Nephron (organoid): ENCODE results near the gene FAM89A.

ENCODE experiments used
- H3K27ac Mint-ChIP-seq, 3 experiments: 2 replicates each; pipeline ENCODE4 v1.8.0; 2020; ENCODE audit warnings: mixed read lengths in 3 of 3, mild to moderate bottlenecking in 2 of 3, moderate library complexity in 1 of 3
- H3K27me3 Mint-ChIP-seq: 2 replicates; pipeline ENCODE4 v1.8.0; 2021; ENCODE audit warnings: low read depth, mild to moderate bottlenecking, moderate library complexity, mixed read lengths
- H3K36me3 Mint-ChIP-seq: 2 replicates; pipeline ENCODE4 v1.8.0; 2020; ENCODE audit warnings: low read depth, mixed read lengths
- H3K4me1 Mint-ChIP-seq: 2 replicates; pipeline ENCODE4 v1.8.0; 2020; ENCODE audit warnings: mixed read lengths
- H3K4me3 Mint-ChIP-seq, 3 experiments: 2 replicates each; pipeline ENCODE4 v1.8.0; 2020; ENCODE audit warnings: mild to moderate bottlenecking in 3 of 3, mixed read lengths in 3 of 3, moderate library complexity in 2 of 3
- H3K9me3 Mint-ChIP-seq: 2 replicates; pipeline ENCODE4 v1.8.0; 2020; ENCODE audit warnings: mixed read lengths
- CTCF ChIP-seq, 3 experiments: fragments of 200-600 bp; sonication (generic); IDR thresholded peaks; one replicate each; pipeline ENCODE4 v1.5.0; 2021; ENCODE audit warnings: antibody characterized with exemption in 3 of 3; ENCODE audit not compliant: unreplicated experiment in 3 of 3

The FAM89A gene

GRCh38 chr1:230979389-230979716, 60.7 kb downstream of the FAM89A start:
- peak overlapping the region; percentile 20 to 82 (median 79) for H3K27ac Mint-ChIP-seq
- H3K4me1 Mint-ChIP-seq, result peaks cover 37% of the 10 kb centered on the region
- no peak overlapping the region for H3K4me3 Mint-ChIP-seq
- H3K9me3 Mint-ChIP-seq, result no peaks in the 10 kb centered on the region
- no peaks in the 10 kb centered on the region for H3K27me3 Mint-ChIP-seq
- H3K36me3 Mint-ChIP-seq, result no peaks in the 10 kb centered on the region
- TF ChIP-seq CTCF (IDR thresholded peaks at IDR 0.05; ENCODE audit: unreplicated experiment in 3 of 3), result no peak

GRCh38 chr1:230978491-230979388, 61.3 kb downstream of the FAM89A start, which contains the start of the genes ARV1 and TTC13:
Gene ARV1 (plus strand): TSS chr1:230979094. CDS start chr1:230979106, 12 bp downstream.
Gene TTC13 (minus strand): TSS chr1:230978861. CDS start chr1:230978830, 31 bp downstream.
- H3K4me1 Mint-ChIP-seq, result peaks cover 33% of the 10 kb centered on the region
- peak within 1 kb of the TSS; percentile 82 to 88 (median 87) for H3K27ac Mint-ChIP-seq
- peak within 1 kb of the TSS; percentile 88 to 96 (median 95) for H3K4me3 Mint-ChIP-seq
- H3K36me3 Mint-ChIP-seq, result no peaks in the 10 kb centered on the region
- peak in 2 of 3 experiments; percentile 18 to 50 for TF ChIP-seq CTCF (IDR thresholded peaks at IDR 0.05; ENCODE audit: unreplicated experiment in 3 of 3)
- no peaks in the 10 kb centered on the region for H3K27me3 Mint-ChIP-seq
- no peaks in the 10 kb centered on the region for H3K9me3 Mint-ChIP-seq

- TF ChIP-seq CTCF (IDR thresholded peaks at IDR 0.05; ENCODE audit: unreplicated experiment in 3 of 3), result no peak
- Mint-ChIP-seq H3K9me3 (no peaks in the 10 kb centered on the region), H3K4me1 (peaks cover 33% of the 10 kb centered on the region), H3K36me3 (no peaks in the 10 kb centered on the region), H3K4me3 (peak overlapping the region; percentile 88 to 96 (median 95)), H3K27me3 (no peaks in the 10 kb centered on the region), H3K27ac (peak overlapping the region; percentile 82 to 88 (median 87))
Observed at GRCh38 chr1:230977761-230978490, 62.1 kb downstream of the FAM89A start.

GRCh38 chr1:230976825-230977747, 63.0 kb downstream of the FAM89A start:
- TF ChIP-seq CTCF (IDR thresholded peaks at IDR 0.05; ENCODE audit: unreplicated experiment in 3 of 3), result no peak
- H3K9me3 Mint-ChIP-seq, result no peaks in the 10 kb centered on the region
- H3K36me3 Mint-ChIP-seq, result no peaks in the 10 kb centered on the region
- H3K4me1 Mint-ChIP-seq, result peaks cover 33% of the 10 kb centered on the region
- no peaks in the 10 kb centered on the region for H3K27me3 Mint-ChIP-seq
- peak overlapping the region; percentile 82 to 88 (median 87) for H3K27ac Mint-ChIP-seq
- H3K4me3 Mint-ChIP-seq, result peak overlapping the region; percentile 88 to 96 (median 95)

GRCh38 chr1:230976360-230976759, 63.7 kb downstream of the FAM89A start:
- no peak for TF ChIP-seq CTCF (IDR thresholded peaks at IDR 0.05; ENCODE audit: unreplicated experiment in 3 of 3)
- H3K9me3 Mint-ChIP-seq, result no peaks in the 10 kb centered on the region
- no peaks in the 10 kb centered on the region for H3K27me3 Mint-ChIP-seq

More at GRCh38 chr1:230976360-230976759, 63.7 kb downstream of the FAM89A start:
- Mint-ChIP-seq H3K4me1 (peaks cover 37% of the 10 kb centered on the region), H3K27ac (peak overlapping the region in 2 of 3 experiments; percentile 21 to 71), H3K4me3 (peak overlapping the region; percentile 63 to 95 (median 81)), H3K36me3 (no peaks in the 10 kb centered on the region)
